Activated CD4-positive, alpha-beta T cell treated with anti-CD3 and anti-CD28 coated beads, Interleukin-2, amount 10 ng/mL, durations not matched to agents 7 days and 5 days (primary cell): ENCODE data around the gene TICAM2. TPM values are rescaled to one million over a fixed set of nuclear protein-coding genes. Genes with fewer than 3 reads are reported as not detected.

Source experiments
- CTCF ChIA-PET: fragments of 350-600 bp; sonication (Branson Sonifier 250); formaldehyde crosslinking; loops from one replicate; lab custom pipeline; 2021; ENCODE audit warnings: antibody characterized with exemption; lab: Charles Lee
- POLR2A ChIA-PET: fragments of 350-600 bp; sonication (Branson Sonifier 250); formaldehyde crosslinking; loops from one replicate; lab custom pipeline; 2021; ENCODE audit warnings: antibody characterized with exemption; lab: Charles Lee
- DNase-seq: peaks from one replicate; pipeline ENCODE4 v3.0.0-alpha.2; 2020
- H3K27ac Mint-ChIP-seq: one replicate; pipeline ENCODE4 v1.8.0; 2021; ENCODE audit warnings: mild to moderate bottlenecking, moderate library complexity, mixed read lengths
- H3K27me3 Mint-ChIP-seq: one replicate; pipeline ENCODE4 v1.8.0; 2021; ENCODE audit warnings: mixed read lengths
- H3K36me3 Mint-ChIP-seq: one replicate; pipeline ENCODE4 v1.8.0; 2021; ENCODE audit warnings: low read depth, mixed read lengths
- H3K4me1 Mint-ChIP-seq: one replicate; pipeline ENCODE4 v1.8.0; 2021; ENCODE audit warnings: mixed read lengths
- H3K4me3 Mint-ChIP-seq: one replicate; pipeline ENCODE4 v1.8.0; 2021; ENCODE audit warnings: mild to moderate bottlenecking, moderate library complexity, mixed read lengths
- H3K9me3 Mint-ChIP-seq: one replicate; pipeline ENCODE4 v1.8.0; 2021; ENCODE audit warnings: mixed read lengths
- total RNA-seq, 2 experiments: library from RNA; stranded (reverse); gene quantifications; one replicate each; pipeline ENCODE4 v1.2.3, GENCODE V29; 2021

TICAM2 gene
- total RNA-seq, 2 experiments from 2014 or later, result 1.1 to 1.4 TPM

- Mint-ChIP-seq H3K27ac (no peak overlapping the region), H3K27me3 (no peaks in the 10 kb centered on the region), H3K4me1 (peaks cover 3% of the 10 kb centered on the region), H3K9me3 (no peaks in the 10 kb centered on the region), H3K36me3 (no peaks in the 10 kb centered on the region), H3K4me3 (no peak overlapping the region)
- POLR2A ChIA-PET, result no interaction called here
- CTCF ChIA-PET, result no interaction called here
- no peak for DNase-seq
Observed at GRCh38 chr5:115578657-115579056, 23.6 kb downstream of the TICAM2 start.

GRCh38 chr5:115577741-115578140, 24.5 kb downstream of the TICAM2 start:
- no peak overlapping the region for H3K27ac Mint-ChIP-seq
- ChIA-PET CTCF (no interaction called here), POLR2A (no interaction called here)
- no peaks in the 10 kb centered on the region for H3K9me3 Mint-ChIP-seq
- H3K4me1 Mint-ChIP-seq, result peaks cover 3% of the 10 kb centered on the region
- H3K27me3 Mint-ChIP-seq, result no peaks in the 10 kb centered on the region
- no peak overlapping the region for H3K4me3 Mint-ChIP-seq
- DNase-seq, result no peak
- H3K36me3 Mint-ChIP-seq, result no peaks in the 10 kb centered on the region

- ChIA-PET CTCF (no interaction called here), POLR2A (no interaction called here)
- no peaks in the 10 kb centered on the region for H3K36me3 Mint-ChIP-seq
- peaks cover 3% of the 10 kb centered on the region for H3K4me1 Mint-ChIP-seq
- no peak overlapping the region for H3K27ac Mint-ChIP-seq
- no peak overlapping the region for H3K4me3 Mint-ChIP-seq
- H3K9me3 Mint-ChIP-seq, result no peaks in the 10 kb centered on the region
- DNase-seq, result no peak
- peaks cover 1% of the 10 kb centered on the region for H3K27me3 Mint-ChIP-seq
Observed at GRCh38 chr5:115577329-115577728, 24.9 kb downstream of the TICAM2 start.

DNA sequence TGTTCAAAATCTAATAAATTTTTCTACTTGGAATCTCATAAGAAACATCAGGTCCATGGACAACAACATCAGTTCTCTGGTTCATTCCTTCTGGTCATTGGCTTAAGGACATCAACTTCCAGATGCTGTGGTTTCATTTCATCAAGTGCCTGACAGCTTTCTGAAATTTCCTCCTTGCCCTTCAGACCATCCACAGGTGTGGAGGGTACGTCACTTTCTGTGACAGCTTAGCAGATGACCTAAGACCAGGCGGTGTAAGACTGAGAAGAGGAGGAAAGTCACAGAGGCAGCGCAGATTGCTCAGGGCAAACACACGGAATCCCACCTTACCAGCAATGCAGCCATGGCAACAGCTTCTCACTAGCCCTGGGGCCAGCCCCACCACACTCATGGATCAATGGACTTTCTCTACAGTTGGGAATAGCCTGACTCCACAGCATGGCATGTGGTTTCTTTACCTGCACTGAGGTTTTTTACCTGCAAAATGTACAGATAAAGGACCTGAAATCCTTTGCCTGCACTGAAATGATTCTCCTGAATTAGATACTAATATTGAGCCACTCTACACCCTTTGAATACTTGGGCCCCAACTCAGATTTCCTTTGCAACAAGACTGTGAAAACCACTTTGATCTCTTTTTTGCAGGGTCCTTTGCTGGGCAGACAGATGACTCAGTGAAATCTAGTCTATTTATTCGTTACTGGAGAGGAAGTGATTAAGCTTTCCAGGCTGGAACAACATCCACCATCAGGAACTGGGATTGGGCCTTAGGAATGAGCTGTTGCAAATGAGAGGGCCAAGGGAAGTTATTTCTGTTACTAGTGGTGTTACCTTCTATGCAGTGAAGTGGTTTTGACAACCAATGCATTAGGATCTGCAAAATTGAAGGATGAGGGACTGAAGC, 26.9 kb downstream of the TICAM2 start:
- no peak overlapping the region for H3K4me3 Mint-ChIP-seq
- H3K9me3 Mint-ChIP-seq, result no peaks in the 10 kb centered on the region
- ChIA-PET POLR2A (no interaction called here), CTCF (interaction anchor here (0.6 to 1.7 kb wide), 5 partner anchors 16 to 270 kb away, joined by 3 to 10 read pairs (median 5); no protein-coding TSS in a partner anchor)
- no peak for DNase-seq
- H3K27ac Mint-ChIP-seq, result no peak overlapping the region
- no peaks in the 10 kb centered on the region for H3K36me3 Mint-ChIP-seq
- peaks cover 3% of the 10 kb centered on the region for H3K4me1 Mint-ChIP-seq
- peaks cover 3% of the 10 kb centered on the region for H3K27me3 Mint-ChIP-seq

GRCh38 chr5:115573133-115573532, 29.1 kb downstream of the TICAM2 start:
- peaks cover 3% of the 10 kb centered on the region for H3K27me3 Mint-ChIP-seq
- no peak overlapping the region for H3K4me3 Mint-ChIP-seq
- no peak overlapping the region for H3K27ac Mint-ChIP-seq
- H3K36me3 Mint-ChIP-seq, result no peaks in the 10 kb centered on the region
- peaks cover 3% of the 10 kb centered on the region for H3K4me1 Mint-ChIP-seq
- DNase-seq, result no peak
- H3K9me3 Mint-ChIP-seq, result no peaks in the 10 kb centered on the region
- CTCF ChIA-PET, result no interaction called here
- POLR2A ChIA-PET, result no interaction called here

- no peaks in the 10 kb centered on the region for H3K36me3 Mint-ChIP-seq
- no peak overlapping the region for H3K4me3 Mint-ChIP-seq
- H3K27ac Mint-ChIP-seq, result no peak overlapping the region
- peaks cover 3% of the 10 kb centered on the region for H3K27me3 Mint-ChIP-seq
- H3K4me1 Mint-ChIP-seq, result peaks cover 3% of the 10 kb centered on the region
- no peaks in the 10 kb centered on the region for H3K9me3 Mint-ChIP-seq
- ChIA-PET CTCF (no interaction called here), POLR2A (no interaction called here)
- no peak for DNase-seq
Observed at GRCh38 chr5:115571441-115571878, 30.8 kb downstream of the TICAM2 start.

GRCh38 chr5:115568668-115569067, 33.6 kb downstream of the TICAM2 start:
- H3K9me3 Mint-ChIP-seq, result no peaks in the 10 kb centered on the region
- POLR2A ChIA-PET, result no interaction called here
- no peak for DNase-seq
- H3K4me3 Mint-ChIP-seq, result no peak overlapping the region
- H3K27ac Mint-ChIP-seq, result no peak overlapping the region
- H3K36me3 Mint-ChIP-seq, result no peaks in the 10 kb centered on the region
- no peaks in the 10 kb centered on the region for H3K4me1 Mint-ChIP-seq
- H3K27me3 Mint-ChIP-seq, result peaks cover 3% of the 10 kb centered on the region
- CTCF ChIA-PET, result interaction anchor here (2.4 kb wide), 1 partner anchor 17 kb away, joined by 5 read pairs; no protein-coding TSS in a partner anchor

GRCh38 chr5:115565233-115565632, 37.0 kb downstream of the TICAM2 start:
- ChIA-PET CTCF (no interaction called here), POLR2A (no interaction called here)
- no peaks in the 10 kb centered on the region for H3K36me3 Mint-ChIP-seq
- DNase-seq, result no peak
- H3K4me3 Mint-ChIP-seq, result no peak overlapping the region
- peaks cover 7% of the 10 kb centered on the region for H3K27me3 Mint-ChIP-seq
- peaks cover 3% of the 10 kb centered on the region for H3K9me3 Mint-ChIP-seq
- no peaks in the 10 kb centered on the region for H3K4me1 Mint-ChIP-seq
- no peak overlapping the region for H3K27ac Mint-ChIP-seq

DNA sequence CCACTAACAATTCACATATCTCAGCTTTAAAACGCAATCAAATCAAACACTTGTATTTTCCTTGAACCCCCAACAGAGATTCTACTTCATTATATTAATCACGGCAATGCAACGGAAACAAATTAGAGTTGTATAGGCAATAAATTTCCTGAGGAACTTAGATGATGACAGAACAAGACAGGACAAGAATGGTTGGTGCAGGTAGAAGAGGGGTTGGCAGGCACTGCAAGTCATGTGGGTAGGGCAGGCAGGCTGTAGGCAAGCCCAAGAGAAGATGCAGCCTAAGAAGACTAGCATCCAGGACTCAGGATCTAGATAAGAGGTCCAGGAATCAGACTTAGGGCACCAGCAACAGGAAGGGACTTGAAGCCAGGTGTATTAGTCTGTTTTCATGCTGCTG, 41.1 kb downstream of the TICAM2 start:
- Mint-ChIP-seq H3K27me3 (peaks cover 11% of the 10 kb centered on the region), H3K9me3 (peaks cover 3% of the 10 kb centered on the region), H3K27ac (no peak overlapping the region), H3K4me1 (peaks cover 17% of the 10 kb centered on the region), H3K36me3 (peaks cover 5% of the 10 kb centered on the region), H3K4me3 (no peak overlapping the region)
- CTCF ChIA-PET, result interaction anchor here (1.7 kb wide), 1 partner anchor 192 kb away, joined by 3 read pairs; no protein-coding TSS in a partner anchor
- DNase-seq, result no peak
- POLR2A ChIA-PET, result no interaction called here

DNA sequence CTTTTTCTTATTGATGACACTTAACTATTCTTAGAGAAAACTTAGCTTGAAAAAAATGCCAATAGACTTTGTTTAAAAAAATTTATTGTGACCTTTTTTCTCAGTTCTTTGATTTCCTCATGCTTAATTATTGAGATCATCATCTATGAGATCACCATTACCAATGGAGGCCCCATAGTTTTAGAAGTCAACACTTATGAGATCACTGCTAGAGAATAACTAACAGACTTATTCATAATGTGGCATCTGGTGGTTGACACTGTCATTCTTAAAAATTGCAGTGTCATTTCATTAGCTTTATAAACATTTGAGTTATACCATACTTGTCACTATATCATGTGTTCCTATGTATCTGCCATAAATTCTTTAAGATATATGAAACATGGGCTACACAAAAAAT, 42.8 kb downstream of the TICAM2 start:
- H3K27ac Mint-ChIP-seq, result no peak overlapping the region
- ChIA-PET POLR2A (no interaction called here), CTCF (interaction anchor here (0.8 to 1.7 kb wide), 2 partner anchors 9 to 190 kb away, joined by 3 read pairs; no protein-coding TSS in a partner anchor)
- no peak overlapping the region for H3K4me3 Mint-ChIP-seq
- no peak for DNase-seq
- H3K27me3 Mint-ChIP-seq, result peaks cover 11% of the 10 kb centered on the region
- peaks cover 3% of the 10 kb centered on the region for H3K9me3 Mint-ChIP-seq
- peaks cover 21% of the 10 kb centered on the region for H3K4me1 Mint-ChIP-seq
- H3K36me3 Mint-ChIP-seq, result peaks cover 5% of the 10 kb centered on the region

DNA sequence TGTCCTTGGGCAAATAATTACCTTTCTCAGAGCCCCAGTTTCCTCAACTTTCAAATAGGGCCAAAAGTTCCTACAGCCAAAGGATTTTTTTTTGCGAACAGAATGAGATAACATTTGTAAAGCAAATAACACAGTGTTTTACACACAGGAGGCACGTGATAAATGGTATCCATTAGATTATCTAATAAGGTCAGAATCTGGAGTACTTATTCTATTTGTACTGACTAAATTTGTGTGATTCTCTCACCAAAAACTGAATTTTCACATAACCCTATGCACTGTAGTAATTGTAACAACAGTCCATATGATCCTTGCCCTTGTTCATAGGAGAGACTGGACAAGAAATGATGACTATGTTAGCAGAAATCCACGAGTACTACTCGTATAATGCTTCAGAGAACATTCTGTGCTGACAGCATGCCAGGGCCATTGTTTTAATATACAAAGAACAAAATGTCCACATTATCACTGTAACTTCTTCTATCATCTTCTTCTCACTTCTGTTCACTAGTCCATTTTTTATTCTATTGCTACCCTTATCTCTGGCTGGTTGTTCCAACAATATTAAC, 43.8 kb downstream of the TICAM2 start:
- peaks cover 5% of the 10 kb centered on the region for H3K36me3 Mint-ChIP-seq
- peaks cover 3% of the 10 kb centered on the region for H3K9me3 Mint-ChIP-seq
- H3K4me1 Mint-ChIP-seq, result peaks cover 21% of the 10 kb centered on the region
- no peak overlapping the region for H3K4me3 Mint-ChIP-seq
- H3K27me3 Mint-ChIP-seq, result peaks cover 11% of the 10 kb centered on the region
- ChIA-PET POLR2A (no interaction called here), CTCF (no interaction called here)
- no peak overlapping the region for H3K27ac Mint-ChIP-seq
- no peak for DNase-seq

- Mint-ChIP-seq H3K4me1 (peaks cover 21% of the 10 kb centered on the region), H3K36me3 (peaks cover 5% of the 10 kb centered on the region), H3K4me3 (no peak overlapping the region), H3K27me3 (peaks cover 7% of the 10 kb centered on the region), H3K27ac (peak overlapping the region; percentile 81), H3K9me3 (peaks cover 3% of the 10 kb centered on the region)
- DNase-seq, result no peak
- CTCF ChIA-PET, result no interaction called here
- POLR2A ChIA-PET, result no interaction called here
Observed at GRCh38 chr5:115557667-115558387, 44.5 kb downstream of the TICAM2 start.

GRCh38 chr5:115556276-115556675, 46.0 kb downstream of the TICAM2 start:
- no peak for DNase-seq
- no peak overlapping the region for H3K27ac Mint-ChIP-seq
- peaks cover 5% of the 10 kb centered on the region for H3K36me3 Mint-ChIP-seq
- no peak overlapping the region for H3K4me3 Mint-ChIP-seq
- H3K27me3 Mint-ChIP-seq, result peaks cover 7% of the 10 kb centered on the region
- POLR2A ChIA-PET, result no interaction called here
- CTCF ChIA-PET, result no interaction called here
- peaks cover 21% of the 10 kb centered on the region for H3K4me1 Mint-ChIP-seq
- peaks cover 3% of the 10 kb centered on the region for H3K9me3 Mint-ChIP-seq
